Osteocyte (in vitro differentiated cells): ENCODE results near the gene C20orf96. TPM values are rescaled to one million over a fixed set of nuclear protein-coding genes. Genes with fewer than 3 reads are reported as not detected.

Experiments used
- DNase-seq: peaks from one replicate; pipeline ENCODE4 v3.0.0; 2021; ENCODE audit warnings: mixed read lengths; ENCODE audit not compliant: unreplicated experiment; ENCODE audit errors: extremely low spot score
- H3K27ac Mint-ChIP-seq: one replicate; pipeline ENCODE4 v1.8.0; 2021; ENCODE audit warnings: mild to moderate bottlenecking, mixed read lengths; ENCODE audit not compliant: unreplicated experiment
- H3K27me3 Mint-ChIP-seq: one replicate; pipeline ENCODE4 v1.8.0; 2021; ENCODE audit warnings: mixed read lengths; ENCODE audit not compliant: unreplicated experiment
- H3K36me3 Mint-ChIP-seq: one replicate; pipeline ENCODE4 v1.8.0; 2021; ENCODE audit warnings: mixed read lengths; ENCODE audit not compliant: unreplicated experiment
- H3K4me1 Mint-ChIP-seq: one replicate; pipeline ENCODE4 v1.8.0; 2021; ENCODE audit warnings: mixed read lengths; ENCODE audit not compliant: unreplicated experiment
- H3K4me3 Mint-ChIP-seq: one replicate; pipeline ENCODE4 v1.8.0; 2021; ENCODE audit warnings: mild to moderate bottlenecking, moderate library complexity, mixed read lengths; ENCODE audit not compliant: unreplicated experiment
- H3K9me3 Mint-ChIP-seq: one replicate; pipeline ENCODE4 v1.8.0; 2021; ENCODE audit warnings: mixed read lengths; ENCODE audit not compliant: unreplicated experiment
- total RNA-seq: library from RNA; stranded (reverse); gene quantifications from 2 replicates; pipeline ENCODE4 v1.2.1, GENCODE V29; 2021
- TF ChIP-seq, protein P1 (sequence below): fragments of 200-600 bp; sonication (generic); IDR thresholded peaks from 2 replicates; pipeline ENCODE4 v1.5.0; 2021; ENCODE audit warnings: antibody characterized with exemption, mild to moderate bottlenecking, moderate library complexity

The C20orf96 gene
- total RNA-seq, 1 donor from 2014 or later: 19.9 TPM

DNA sequence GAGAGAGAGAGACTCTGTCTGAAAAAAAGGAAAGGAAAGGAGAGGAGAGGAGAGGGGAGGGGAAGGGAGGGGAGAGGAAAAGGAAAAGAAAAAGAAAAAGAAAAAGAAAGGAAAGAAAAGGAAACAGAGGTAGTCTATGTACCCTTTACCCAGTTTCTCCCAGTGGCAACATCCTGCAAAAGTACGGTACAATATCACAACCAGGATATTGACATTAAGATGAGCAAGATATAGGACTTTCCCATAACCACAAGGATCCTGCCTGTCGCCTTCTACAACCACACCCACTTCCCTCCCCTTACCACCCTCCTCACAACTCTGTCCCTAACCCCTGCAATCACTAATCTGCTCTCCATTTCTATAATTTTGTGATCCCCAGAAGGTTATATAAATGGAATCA is 4.0 kb downstream of the C20orf96 start:
- no peak overlapping the region for H3K27ac Mint-ChIP-seq
- no peaks in the 10 kb centered on the region for H3K27me3 Mint-ChIP-seq
- TF ChIP-seq, protein P1, sequence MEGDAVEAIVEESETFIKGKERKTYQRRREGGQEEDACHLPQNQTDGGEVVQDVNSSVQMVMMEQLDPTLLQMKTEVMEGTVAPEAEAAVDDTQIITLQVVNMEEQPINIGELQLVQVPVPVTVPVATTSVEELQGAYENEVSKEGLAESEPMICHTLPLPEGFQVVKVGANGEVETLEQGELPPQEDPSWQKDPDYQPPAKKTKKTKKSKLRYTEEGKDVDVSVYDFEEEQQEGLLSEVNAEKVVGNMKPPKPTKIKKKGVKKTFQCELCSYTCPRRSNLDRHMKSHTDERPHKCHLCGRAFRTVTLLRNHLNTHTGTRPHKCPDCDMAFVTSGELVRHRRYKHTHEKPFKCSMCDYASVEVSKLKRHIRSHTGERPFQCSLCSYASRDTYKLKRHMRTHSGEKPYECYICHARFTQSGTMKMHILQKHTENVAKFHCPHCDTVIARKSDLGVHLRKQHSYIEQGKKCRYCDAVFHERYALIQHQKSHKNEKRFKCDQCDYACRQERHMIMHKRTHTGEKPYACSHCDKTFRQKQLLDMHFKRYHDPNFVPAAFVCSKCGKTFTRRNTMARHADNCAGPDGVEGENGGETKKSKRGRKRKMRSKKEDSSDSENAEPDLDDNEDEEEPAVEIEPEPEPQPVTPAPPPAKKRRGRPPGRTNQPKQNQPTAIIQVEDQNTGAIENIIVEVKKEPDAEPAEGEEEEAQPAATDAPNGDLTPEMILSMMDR: no peak
- H3K36me3 Mint-ChIP-seq: peaks cover 4% of the 10 kb centered on the region
- peaks cover 4% of the 10 kb centered on the region for H3K9me3 Mint-ChIP-seq
- peaks cover 6% of the 10 kb centered on the region for H3K4me1 Mint-ChIP-seq
- DNase-seq: no peak
- no peak overlapping the region for H3K4me3 Mint-ChIP-seq

DNA sequence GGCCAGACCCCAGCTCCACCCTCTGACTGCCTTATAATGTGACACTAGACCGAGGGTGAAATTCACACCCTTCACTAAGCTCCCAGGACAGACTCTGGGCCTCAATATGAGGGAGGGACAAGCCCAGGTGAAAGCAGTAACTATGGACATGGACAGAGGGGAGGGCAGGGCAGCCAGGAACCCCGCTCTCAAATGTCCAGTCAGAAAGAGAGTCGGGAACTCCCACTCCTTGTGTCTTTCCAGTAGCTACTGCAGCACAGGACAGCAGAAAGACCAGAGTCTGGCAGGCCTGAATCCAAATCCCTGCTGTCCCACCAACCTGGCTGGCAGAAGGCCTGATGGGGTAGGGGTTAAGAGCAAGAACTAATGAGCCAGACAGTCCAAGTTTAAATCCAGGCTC is 6.4 kb downstream of the C20orf96 start:
- DNase-seq: no peak
- TF ChIP-seq, protein P1: no peak
- H3K4me3 Mint-ChIP-seq: no peak overlapping the region
- peaks cover 2% of the 10 kb centered on the region for H3K4me1 Mint-ChIP-seq
- no peaks in the 10 kb centered on the region for H3K27me3 Mint-ChIP-seq
- peaks cover 8% of the 10 kb centered on the region for H3K36me3 Mint-ChIP-seq
- H3K27ac Mint-ChIP-seq: no peak overlapping the region
- peaks cover 2% of the 10 kb centered on the region for H3K9me3 Mint-ChIP-seq

DNA sequence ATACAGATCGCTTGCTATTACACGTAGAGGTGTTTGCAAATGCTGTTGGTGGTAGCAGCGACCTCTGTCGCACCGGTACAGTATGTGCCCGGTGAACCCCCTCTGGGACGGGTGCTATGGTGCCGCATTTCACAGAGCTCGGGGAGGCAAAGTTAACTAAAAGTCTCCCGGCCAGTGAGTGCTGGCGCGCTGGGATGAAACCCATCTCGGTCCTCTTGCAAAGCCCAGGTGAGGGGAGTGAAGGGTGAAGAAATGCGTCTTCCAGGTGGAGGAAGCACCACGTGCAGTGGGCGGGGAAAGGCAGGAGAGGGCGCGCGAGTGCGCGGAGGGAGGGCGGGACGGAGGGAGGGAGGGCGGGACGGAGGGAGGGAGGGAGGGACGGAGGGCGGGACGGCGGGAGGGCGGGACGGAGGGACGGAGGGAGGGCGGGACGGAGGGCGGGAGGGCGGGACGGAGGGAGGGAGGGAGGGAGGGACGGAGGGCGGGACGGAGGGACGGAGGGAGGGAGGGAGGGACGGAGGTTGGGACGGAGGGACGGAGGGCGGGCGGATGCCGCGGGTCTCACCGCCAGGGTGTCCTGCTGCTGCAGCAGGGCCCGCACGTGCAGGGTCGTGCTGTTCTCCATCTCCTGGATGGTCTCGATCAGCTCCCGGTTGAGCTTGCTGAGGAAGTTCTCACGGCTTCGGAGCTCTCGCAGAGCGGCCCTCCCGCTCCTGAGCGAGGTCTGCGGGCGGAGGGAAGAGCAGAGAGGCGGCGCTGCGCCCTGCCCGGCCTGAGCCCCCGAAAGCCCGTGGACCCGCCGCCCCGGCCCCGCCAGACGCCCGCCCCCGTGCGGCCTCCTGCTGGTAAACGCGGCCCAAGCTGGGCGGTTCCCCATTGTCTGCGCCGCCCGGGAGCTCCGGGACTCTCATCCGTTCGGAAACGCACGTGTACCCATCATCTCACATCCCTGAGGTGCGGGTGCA is 11.7 kb downstream of the C20orf96 start:
- TF ChIP-seq, protein P1: no peak
- Mint-ChIP-seq H3K4me3 (no peak overlapping the region), H3K36me3 (peaks cover 29% of the 10 kb centered on the region), H3K4me1 (no peaks in the 10 kb centered on the region), H3K27ac (no peak overlapping the region), H3K9me3 (no peaks in the 10 kb centered on the region), H3K27me3 (no peaks in the 10 kb centered on the region)
- peak; percentile 81 for DNase-seq

DNA sequence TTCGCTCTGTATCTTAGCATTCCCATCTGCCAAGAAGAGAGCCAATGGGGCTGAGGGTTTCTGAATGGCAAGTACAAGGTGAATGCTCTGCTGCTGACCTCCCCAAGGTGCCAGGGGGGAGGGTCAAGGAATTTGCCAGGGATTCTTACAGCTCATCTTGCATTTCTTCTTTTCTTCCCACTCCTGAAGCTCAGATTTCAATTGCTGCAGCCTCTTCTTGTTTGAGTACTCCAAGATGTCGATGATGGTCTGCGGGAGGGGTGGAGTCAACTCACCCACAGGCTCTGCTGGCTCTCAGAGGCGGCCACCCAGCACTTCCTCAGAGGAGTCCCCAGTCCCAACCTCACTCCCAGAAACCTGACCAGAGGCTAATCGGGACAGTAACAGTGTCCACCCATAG is 12.4 kb downstream of the C20orf96 start:
- Mint-ChIP-seq H3K4me1 (no peaks in the 10 kb centered on the region), H3K4me3 (no peak overlapping the region), H3K36me3 (peaks cover 28% of the 10 kb centered on the region), H3K27ac (no peak overlapping the region), H3K27me3 (no peaks in the 10 kb centered on the region), H3K9me3 (no peaks in the 10 kb centered on the region)
- DNase-seq: peak; percentile 36
- TF ChIP-seq, protein P1: no peak

DNA sequence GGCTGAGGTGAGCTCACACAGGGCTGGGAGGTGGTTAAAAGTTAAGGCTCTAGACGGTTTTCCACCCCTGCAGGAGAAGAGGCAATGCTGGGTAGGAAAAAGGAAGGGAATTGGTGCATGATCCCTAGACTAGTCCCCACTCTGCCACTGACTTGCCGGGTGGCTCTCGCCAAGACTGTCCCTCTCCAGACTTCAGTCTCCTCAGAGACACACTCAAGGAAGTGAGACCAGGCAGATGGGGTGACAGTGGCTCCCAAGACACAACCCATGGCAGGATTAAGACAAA is 13.1 kb downstream of the C20orf96 start:
- Mint-ChIP-seq H3K36me3 (peaks cover 28% of the 10 kb centered on the region), H3K27ac (no peak overlapping the region), H3K27me3 (no peaks in the 10 kb centered on the region), H3K9me3 (no peaks in the 10 kb centered on the region), H3K4me1 (no peaks in the 10 kb centered on the region), H3K4me3 (no peak overlapping the region)
- no peak for DNase-seq
- TF ChIP-seq, protein P1: no peak
